DOHH2 (cell line): ENCODE measurements around the gene USP40.

Experiments
- H3F3A ChIP-seq: fragments of 200-600 bp; sonication (generic), shearing (Covaris generic); 2 replicates; pipeline ENCODE4 v1.6.0; 2016; ENCODE audit warnings: antibody characterized with exemption, mild to moderate bottlenecking; ENCODE audit not compliant: control insufficient read depth, insufficient read depth
- H3K27ac ChIP-seq: fragments of 200-600 bp; sonication (generic); 2 replicates; pipeline ENCODE4 v1.5.1; 2014; ENCODE audit warnings: low read depth, mild to moderate bottlenecking, low read length, moderate library complexity
- H3K27me3 ChIP-seq: fragments of 200-600 bp; sonication (generic); 2 replicates; pipeline ENCODE4 v1.6.1; 2014; ENCODE audit warnings: mild to moderate bottlenecking, low read length, mixed read lengths; ENCODE audit not compliant: control insufficient read depth
- H3K36me3 ChIP-seq: fragments of 200-600 bp; sonication (generic); 2 replicates; pipeline ENCODE4 v1.6.1; 2014; ENCODE audit warnings: mild to moderate bottlenecking, low read length, moderate library complexity, mixed read lengths; ENCODE audit not compliant: control insufficient read depth
- H3K4me1 ChIP-seq: fragments of 200-600 bp; sonication (generic); 2 replicates; pipeline ENCODE4 v1.6.1; 2014; ENCODE audit warnings: mild to moderate bottlenecking, low read length, mixed read lengths; ENCODE audit not compliant: control insufficient read depth
- H3K4me2 ChIP-seq: fragments of 200-600 bp; sonication (generic); 2 replicates; pipeline ENCODE4 v1.6.0; 2014; ENCODE audit warnings: mild to moderate bottlenecking, low read length, moderate library complexity
- H3K4me3 ChIP-seq: fragments of 200-600 bp; sonication (generic); 2 replicates; pipeline ENCODE4 v1.5.1; 2014; ENCODE audit warnings: mild to moderate bottlenecking, low read length, mixed read lengths
- H3K79me2 ChIP-seq: fragments of 200-600 bp; sonication (generic); 2 replicates; pipeline ENCODE4 v1.6.1; 2014; ENCODE audit warnings: mild to moderate bottlenecking, low read length, mixed read lengths; ENCODE audit not compliant: control insufficient read depth
- H3K9me2 ChIP-seq: fragments of 200-600 bp; sonication (generic); replicated peaks from 2 replicates; pipeline ENCODE4 v1.6.1; 2014; ENCODE audit warnings: mild to moderate bottlenecking, low read length, mixed read lengths; ENCODE audit not compliant: control insufficient read depth
- H3K9me3 ChIP-seq: fragments of 200-600 bp; sonication (generic); 2 replicates; pipeline ENCODE4 v1.6.1; 2014; ENCODE audit warnings: antibody characterized with exemption, low read length, mixed read lengths; ENCODE audit not compliant: control insufficient read depth, insufficient read depth
- H4K20me1 ChIP-seq: fragments of 200-600 bp; sonication (generic); 2 replicates; pipeline ENCODE4 v1.6.0; 2014; ENCODE audit warnings: low read depth, mild to moderate bottlenecking, antibody characterized with exemption, low read length, moderate library complexity; ENCODE audit not compliant: control insufficient read depth, insufficient read depth
- CTCF ChIP-seq: fragments of 200-600 bp; sonication (generic); IDR thresholded peaks from one replicate; pipeline ENCODE4 v1.5.1; 2014; ENCODE audit warnings: antibody characterized with exemption, mild to moderate bottlenecking, low read depth, low read length; ENCODE audit not compliant: poor library complexity, severe bottlenecking
- EZH2phosphoT487 ChIP-seq: fragments of 200-600 bp; sonication (generic); IDR thresholded peaks from 2 replicates; pipeline ENCODE4 v1.6.1; 2017; ENCODE audit warnings: borderline replicate concordance, mild to moderate bottlenecking, antibody characterized with exemption, low read length, moderate library complexity, mixed read lengths

Gene USP40

GRCh38 chr2:233439191-233439590 is 127.4 kb downstream of the USP40 start:
- Histone ChIP-seq H3K27me3 (no peaks in the 10 kb centered on the region), H3K27ac (no peak overlapping the region), H4K20me1 (peaks cover 4% of the 10 kb centered on the region; the same call in 1 of the 2 replicates), H3K4me2 (no peak overlapping the region), H3K36me3 (peaks cover 49% of the 10 kb centered on the region), H3K79me2 (no peaks in the 10 kb centered on the region), H3F3A (no peaks in the 10 kb centered on the region; the same call in 1 of the 2 replicates), H3K4me3 (no peak overlapping the region), H3K9me2 (no peaks in the 10 kb centered on the region), H3K9me3 (no peaks in the 10 kb centered on the region), H3K4me1 (peaks cover 11% of the 10 kb centered on the region)
- no peak for TF ChIP-seq CTCF
- TF ChIP-seq EZH2phosphoT487, result no peak

GRCh38 chr2:233438573-233439147 is 127.9 kb downstream of the USP40 start:
- Histone ChIP-seq H3K9me2 (no peaks in the 10 kb centered on the region), H4K20me1 (peaks cover 4% of the 10 kb centered on the region; the same call in 1 of the 2 replicates), H3K79me2 (no peaks in the 10 kb centered on the region), H3K36me3 (peaks cover 46% of the 10 kb centered on the region), H3F3A (no peaks in the 10 kb centered on the region; the same call in 1 of the 2 replicates), H3K27me3 (no peaks in the 10 kb centered on the region), H3K27ac (no peak overlapping the region), H3K4me2 (no peak overlapping the region), H3K4me3 (no peak overlapping the region), H3K4me1 (peaks cover 11% of the 10 kb centered on the region), H3K9me3 (no peaks in the 10 kb centered on the region)
- TF ChIP-seq EZH2phosphoT487 (no peak), CTCF (no peak)

GRCh38 chr2:233437439-233437955 is 129.1 kb downstream of the USP40 start:
- Histone ChIP-seq H3K27ac (no peak overlapping the region), H3K27me3 (no peaks in the 10 kb centered on the region), H3K9me3 (no peaks in the 10 kb centered on the region), H3K36me3 (peaks cover 38% of the 10 kb centered on the region), H3K79me2 (no peaks in the 10 kb centered on the region), H3K9me2 (no peaks in the 10 kb centered on the region), H3K4me1 (peaks cover 5% of the 10 kb centered on the region), H3K4me3 (no peak overlapping the region), H4K20me1 (no peaks in the 10 kb centered on the region), H3K4me2 (no peak overlapping the region), H3F3A (peaks cover 3% of the 10 kb centered on the region; the same call in 1 of the 2 replicates)
- no peak for TF ChIP-seq EZH2phosphoT487
- TF ChIP-seq CTCF, result no peak
